Vagina (tissue), 2 donors: ENCODE measurements around the gene LTBP3.

Experiments used
- CTCF ChIP-seq, 3 experiments: fragments of 450-650 bp in 2 of 3; fragments of 200-600 bp in 1 of 3; sonication (generic) in 1 of 3; IDR thresholded peaks; one replicate each; pipeline ENCODE4 v1.5.1; 2017 to 2019; ENCODE audit warnings: antibody characterized with exemption in 3 of 3, mild to moderate bottlenecking in 2 of 3, moderate library complexity in 2 of 3
- POLR2A ChIP-seq, 2 donors: fragments of 450-650 bp; IDR thresholded peaks; one replicate each; pipeline ENCODE4 v1.6.1; 2017; ENCODE audit warnings: antibody characterized with exemption in 2 of 2, mild to moderate bottlenecking in 2 of 2, moderate library complexity in 2 of 2

GRCh38 chr11:65580756-65581155 is 22.6 kb upstream of the LTBP3 start:
- TF ChIP-seq CTCF (IDR thresholded peaks at IDR 0.05) (no peak), POLR2A (IDR thresholded peaks at IDR 0.05) (no peak)
